HG02798 (cell line): ENCODE results near the gene PIH1D1.

Experiments used
- ATAC-seq: cut with Tn5 transposase; IDR thresholded peaks from one replicate; pipeline ENCODE4 v1.9.1; 2021; ENCODE audit warnings: mild to moderate bottlenecking; ENCODE audit not compliant: unreplicated experiment, poor library complexity

The PIH1D1 gene

DNA sequence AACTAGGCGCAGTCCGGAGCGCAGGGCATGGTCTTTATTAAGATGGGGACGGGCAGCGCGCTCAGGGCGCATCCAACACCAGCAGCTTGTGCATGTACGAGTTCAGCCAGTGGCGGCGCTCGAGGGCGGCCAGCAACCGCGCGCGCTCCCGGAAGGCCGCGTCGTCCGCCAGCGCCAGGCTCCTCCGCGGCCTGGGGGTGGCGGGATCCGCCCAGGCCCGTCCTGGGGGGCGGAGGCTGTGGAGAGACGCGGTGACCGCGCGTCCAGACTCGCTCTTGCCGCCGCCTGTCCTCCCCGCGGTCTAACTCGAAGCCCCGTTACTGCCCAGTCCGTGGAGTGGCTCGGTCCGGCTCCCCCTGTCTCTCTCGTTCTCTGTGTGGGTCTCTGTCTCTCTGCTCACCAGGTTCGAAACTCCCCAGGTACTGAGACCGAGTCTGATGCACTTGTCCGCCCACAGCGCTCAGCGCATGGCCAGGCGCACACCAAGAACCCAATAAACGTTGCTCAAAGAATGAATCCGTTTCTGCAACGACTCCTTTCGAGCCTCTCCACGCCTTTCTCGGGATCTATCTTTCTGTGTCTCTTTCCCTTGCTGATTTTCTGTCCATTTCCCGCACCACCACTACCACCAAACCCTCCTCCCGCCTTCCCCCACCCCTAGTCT, 29.1 kb downstream of the PIH1D1 start:
- ATAC-seq = no peak

DNA sequence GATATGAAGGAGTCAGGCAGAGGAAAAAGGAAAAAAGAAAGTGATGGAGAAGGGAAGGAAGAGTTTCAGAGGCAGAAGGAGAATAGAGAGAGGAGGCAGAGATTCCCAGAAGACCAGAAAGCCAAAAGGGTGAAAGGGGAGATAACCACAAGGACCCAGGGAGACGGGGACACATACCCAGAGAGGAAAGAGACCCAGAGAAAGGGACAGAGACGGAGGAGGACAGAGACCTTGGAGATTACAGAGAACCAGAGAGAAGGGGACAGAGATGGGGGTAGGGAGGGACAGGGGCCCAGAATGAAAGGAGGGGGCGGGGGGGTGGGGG, 29.8 kb downstream of the PIH1D1 start:
- ATAC-seq = no peak

DNA sequence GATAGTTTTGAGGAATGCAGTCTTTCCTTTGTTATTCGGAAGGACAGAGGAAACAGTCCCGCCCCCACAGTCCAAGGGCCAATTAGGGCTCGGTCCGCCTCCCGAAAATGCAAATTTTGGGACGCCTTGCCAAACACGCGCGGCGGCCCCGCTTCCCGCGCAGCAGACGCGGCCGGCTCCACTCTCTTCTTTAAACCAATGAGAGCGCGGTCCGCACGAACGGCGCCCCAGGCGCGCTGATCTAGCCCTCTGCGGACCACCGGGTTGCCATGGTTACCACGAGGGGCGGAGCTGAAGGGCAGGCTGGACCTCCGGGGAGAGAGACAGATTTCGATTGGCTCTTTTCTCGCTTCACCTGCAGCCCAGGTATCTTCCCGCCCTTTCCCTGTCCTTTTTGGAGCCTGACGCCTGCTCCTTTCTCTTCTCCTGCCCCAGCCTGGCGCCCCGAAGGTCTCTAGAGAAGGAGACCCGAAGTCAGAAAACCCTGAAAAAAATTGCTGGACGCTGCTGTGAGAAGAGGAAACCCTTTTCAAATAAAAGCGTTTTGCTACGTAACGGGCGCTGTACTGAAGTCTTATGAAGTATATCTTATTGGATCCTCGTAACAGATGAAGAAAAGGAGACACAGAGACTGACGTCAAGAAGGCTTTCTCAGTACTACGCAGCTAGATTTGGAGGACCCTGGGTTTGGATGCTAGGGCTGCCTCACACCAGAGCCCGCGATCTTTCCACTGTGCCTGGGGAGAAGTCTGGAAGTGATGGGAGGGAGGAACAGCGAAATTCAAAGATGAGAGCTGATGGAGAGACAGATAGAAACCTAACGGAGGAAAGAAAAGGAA, 30.4 kb downstream of the PIH1D1 start:
- no peak for ATAC-seq

DNA sequence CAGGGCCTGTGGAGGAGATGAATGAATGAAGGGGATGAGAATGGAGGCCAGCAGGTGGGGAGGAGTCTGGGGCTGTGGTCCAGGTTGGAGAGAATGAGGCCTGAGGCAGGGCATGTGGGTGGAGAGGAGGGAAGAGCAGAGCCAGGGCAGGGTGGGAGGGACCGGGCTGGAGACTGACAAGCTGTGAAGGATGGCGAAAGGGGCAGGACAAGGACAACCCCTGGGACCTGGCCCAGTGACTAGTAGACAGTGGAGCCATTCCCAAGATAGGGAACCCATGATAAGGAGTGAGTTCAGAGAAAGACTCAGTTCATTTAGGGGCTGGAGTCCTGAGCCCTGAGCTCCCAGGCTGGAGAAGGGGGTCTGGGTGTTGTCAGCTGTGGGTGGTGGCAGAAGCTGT, 31.4 kb downstream of the PIH1D1 start:
- ATAC-seq = no peak

DNA sequence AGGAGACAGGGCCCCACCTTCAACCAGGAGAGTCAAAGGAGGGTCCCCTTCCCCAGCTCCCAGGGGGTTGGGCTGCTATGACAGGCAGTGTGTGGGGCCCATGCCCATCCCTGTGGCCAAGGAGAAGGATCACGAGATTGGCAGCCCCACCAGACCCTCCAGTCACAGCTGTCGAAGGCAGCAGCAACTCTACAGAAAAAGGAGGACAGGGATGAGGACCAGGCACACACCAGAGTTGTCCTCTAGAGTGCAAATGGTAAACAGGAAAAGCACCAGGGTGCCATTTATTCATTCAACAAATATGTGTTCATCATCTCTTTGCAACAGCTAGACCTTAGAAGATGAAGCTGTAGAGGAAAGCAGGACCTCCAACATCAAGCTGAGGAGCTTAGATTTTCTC, 32.4 kb downstream of the PIH1D1 start:
- ATAC-seq = no peak

DNA sequence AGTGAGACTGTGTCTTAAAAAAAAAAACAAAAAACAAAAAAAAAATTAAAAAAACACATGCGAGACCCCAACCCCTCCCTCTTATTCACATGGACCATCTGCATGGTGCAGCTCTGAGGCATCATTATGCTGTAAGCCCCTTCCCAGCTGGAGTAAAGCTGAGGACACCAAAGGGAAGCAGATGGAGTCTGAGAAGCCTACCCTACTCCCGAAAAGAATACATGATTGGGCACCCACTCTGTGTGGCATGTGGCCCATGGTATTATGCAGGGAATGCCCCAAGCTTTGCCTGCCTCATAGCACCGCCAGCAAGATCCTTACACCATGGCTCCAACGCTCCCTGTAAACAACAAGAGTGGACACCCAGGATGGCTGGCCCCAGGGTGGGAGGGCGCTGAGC, 33.1 kb downstream of the PIH1D1 start:
- no peak for ATAC-seq

DNA sequence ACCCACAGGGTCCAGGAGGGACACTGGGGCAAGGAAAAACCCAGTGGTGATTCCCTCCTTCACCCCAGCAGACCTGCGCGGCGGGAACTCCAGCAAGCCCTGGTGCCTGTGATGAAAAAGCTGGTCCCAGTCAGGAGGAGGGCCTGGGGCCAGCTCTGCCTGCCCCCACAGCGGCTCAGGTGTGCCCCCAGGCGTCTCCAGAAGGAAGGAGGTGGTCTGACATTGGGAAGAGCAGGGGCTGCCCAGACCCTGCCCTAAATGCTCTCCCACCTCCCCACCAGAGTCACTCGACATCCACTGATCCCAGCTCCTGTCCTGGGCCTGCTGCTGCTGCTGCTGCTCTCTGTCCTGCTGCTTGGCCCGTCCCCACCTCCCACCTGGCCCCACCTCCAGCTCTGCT, 34.5 kb downstream of the PIH1D1 start:
- ATAC-seq = no peak

DNA sequence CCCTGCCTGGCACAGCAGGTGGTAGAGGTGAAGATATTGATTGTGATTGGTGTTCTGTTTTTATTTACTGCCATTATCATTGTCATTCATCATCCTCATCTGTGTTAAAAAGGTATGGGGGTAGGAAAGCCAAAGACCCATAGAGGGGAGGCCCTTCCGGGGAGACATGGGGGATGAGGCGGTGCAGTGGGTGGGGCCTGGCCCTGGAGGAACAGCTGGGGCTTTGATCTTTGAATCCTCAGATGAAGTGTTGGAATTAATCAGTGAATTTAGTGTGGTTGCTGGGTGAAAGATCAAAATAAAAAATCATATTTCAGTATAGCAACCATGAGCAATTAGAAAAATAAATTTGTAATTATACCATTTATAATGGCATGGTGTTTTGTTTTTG, 35.8 kb downstream of the PIH1D1 start:
- no peak for ATAC-seq

DNA sequence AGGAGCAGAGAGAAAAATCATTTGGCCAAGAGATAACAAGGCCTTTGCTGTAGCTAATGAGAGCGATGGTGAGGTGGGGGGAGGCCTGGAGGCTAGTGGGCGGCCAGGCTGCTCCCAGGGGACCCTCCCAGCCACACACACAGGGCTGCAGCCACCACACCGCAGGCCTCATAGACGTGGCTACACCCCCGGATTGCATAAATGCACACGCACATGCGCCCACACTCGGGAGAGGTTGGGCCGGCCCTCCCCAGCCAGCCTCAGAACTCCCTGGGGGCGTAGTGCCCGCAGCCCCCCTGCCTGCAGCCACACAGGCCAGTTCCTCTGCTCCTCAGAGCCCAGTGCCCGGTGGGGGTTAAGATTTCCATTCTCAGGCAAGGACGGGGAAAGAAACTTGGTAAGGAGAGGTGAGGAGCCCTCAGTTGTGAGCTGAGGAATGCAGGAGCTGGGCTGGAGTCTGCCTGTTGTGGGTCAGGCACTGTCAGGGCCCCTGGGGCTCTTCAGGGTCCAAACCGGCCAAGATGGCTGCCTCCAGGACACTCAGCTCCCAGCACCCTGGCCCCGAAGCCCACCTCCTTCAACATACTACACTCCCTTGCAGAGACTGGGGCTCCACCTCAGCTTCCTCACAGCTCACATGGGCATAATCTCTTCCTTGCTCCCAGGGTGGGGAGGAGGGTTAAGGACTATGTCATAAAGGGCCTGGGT, 36.4 kb downstream of the PIH1D1 start:
- no peak for ATAC-seq

DNA sequence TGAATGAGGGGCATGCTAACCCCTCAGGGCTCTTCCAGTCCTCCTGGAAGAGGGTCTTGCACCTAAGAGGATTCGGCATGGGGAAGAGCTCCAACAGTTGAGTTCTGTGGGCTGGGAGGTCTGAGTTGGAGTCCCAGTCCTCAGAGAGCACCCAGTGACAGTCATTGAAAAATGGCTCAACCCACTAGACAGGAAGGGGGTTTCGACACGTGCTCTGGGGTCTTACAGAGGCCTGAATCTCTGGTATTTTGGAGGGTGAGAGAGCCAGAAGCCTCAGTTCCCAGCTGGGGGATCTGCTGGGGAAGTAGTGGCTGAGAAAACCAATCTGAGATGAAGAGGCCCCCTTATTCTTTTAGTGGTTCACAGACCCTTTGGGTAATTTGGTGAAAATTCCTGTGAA, 37.4 kb downstream of the PIH1D1 start:
- ATAC-seq = no peak

DNA sequence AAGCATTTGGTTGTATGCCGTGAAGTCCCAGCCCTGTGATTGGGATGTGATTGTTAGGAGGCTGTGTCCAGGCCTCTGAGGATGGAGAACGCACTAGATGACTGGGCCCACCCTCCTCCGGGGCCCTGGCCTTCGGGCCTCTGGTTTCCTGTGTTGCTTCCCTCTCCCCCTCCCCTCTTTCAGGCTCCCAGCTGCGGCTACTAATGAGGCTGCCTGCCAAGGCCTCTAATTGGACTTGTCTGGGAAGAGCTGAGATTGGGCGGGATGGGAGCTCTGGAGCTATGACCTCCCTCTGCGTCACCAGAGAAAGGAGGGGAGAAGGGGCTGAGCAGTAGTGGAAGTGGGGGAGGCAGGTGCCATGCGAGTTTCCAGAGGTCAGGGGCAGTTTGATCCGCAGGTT, 38.3 kb downstream of the PIH1D1 start:
- ATAC-seq = no peak

DNA sequence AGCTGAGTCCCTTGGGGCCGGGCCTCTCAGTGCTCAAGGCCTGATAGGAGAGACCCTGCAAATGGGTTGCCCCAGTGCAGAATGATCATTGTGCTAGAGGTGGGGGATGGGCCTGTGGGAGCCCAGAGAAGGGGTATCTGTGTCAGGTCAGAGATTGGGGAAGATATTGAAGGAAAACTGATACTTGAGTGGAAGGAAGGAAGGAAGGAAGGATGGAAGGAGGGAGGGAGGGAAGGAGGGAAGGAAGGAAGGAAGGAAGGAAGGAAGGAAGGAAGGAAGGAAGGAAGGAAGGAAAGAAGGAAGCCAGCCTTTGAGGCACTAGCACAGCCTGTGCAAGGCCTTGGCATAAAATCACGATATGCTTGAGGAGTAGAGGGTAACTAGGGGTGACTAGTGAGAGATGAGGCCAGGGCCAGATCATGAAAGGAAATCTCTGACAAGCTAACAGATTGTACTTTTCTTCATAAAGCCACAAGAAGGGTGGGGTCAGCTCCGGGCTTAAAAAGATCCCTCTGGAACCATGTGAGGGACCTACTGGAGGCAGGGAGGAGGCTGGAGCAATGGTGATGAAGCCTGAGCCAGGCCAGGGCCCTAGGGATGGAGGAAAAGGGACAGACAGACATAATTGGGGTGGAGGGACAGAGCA, 39.8 kb downstream of the PIH1D1 start:
- ATAC-seq = no peak

DNA sequence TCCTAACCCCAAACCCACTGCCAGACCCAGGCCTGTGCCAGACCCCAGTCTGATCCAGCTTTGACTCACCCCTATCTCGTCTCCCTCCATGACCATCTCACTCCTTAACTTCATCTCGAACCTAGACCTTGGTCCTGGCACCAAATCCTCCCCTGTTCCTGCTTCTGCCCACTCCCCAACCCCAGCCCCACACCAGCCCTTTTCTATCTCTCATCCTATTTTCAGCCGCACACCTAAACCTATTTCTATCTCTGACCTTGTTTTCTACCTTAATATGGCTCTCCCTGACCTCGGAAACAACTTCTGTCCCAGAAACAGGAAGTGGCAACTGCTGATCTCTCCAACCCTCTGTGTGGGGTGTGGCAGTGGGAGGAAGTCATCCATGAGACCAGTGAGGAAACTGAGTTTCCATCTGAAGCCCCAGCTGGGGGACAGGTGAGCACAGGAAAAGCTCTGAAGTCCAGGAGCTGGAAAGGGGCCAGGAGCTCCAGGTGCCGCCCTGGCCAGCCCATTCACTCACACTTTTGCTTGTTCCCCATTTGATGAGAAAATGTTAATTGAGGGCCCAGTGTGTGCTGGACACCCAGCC, 42.1 kb downstream of the PIH1D1 start:
- no peak for ATAC-seq

DNA sequence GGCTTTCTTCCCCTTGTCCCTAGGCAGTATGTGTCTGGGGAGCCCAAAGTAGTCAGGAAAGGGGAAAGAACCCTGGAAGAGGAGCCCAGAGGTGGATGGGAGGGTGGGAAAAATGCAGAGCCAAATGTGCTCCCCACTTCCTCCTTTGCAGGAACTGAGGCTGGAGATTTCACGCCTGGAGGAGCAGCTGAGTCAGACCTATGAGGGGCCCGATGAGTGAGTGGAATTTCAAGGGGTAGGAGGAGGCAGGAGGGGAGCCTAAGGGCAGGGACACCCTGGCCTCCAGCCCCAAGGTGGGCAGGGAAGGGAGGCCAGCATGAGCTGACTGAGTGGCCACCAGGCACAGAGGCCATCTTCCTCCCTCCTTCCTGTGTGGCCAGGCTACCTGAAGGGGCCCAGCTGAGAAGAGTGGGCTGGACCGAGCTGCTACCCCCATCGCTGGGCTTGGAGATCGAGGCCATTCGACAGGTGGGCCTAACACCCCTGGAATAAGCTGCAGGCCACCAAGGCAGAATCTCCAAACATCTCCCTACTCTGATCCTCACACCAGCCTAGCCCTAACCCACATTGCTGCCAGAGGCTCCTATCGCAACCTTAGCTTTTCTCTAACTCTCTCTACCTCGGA, 42.7 kb downstream of the PIH1D1 start:
- ATAC-seq = no peak

DNA sequence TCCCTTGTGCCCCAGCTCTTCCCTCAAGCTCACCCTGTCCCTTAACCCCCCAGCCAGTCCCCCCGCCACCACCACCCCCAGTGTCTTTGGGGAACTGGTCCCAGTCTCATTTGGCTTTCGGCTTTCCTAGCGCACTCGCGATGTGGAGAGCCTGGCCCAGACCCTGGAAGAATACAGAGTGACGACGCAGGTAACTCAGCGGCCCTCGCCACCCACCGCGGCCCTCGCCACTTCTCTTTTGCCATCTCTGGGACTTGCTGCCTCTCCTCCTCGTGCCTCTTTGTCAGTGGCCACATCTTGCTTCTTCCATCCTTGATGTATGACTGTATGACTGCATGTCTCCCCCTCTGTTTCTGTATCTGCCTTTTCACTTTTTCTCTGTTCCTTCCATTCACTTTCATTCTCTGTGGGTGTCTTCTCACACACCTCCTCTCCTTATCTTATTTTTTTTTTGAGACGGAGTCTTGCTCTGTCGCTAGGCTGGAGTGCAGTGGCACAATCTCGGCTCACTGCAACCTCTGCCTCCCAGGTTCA, 44.1 kb downstream of the PIH1D1 start:
- no peak for ATAC-seq

DNA sequence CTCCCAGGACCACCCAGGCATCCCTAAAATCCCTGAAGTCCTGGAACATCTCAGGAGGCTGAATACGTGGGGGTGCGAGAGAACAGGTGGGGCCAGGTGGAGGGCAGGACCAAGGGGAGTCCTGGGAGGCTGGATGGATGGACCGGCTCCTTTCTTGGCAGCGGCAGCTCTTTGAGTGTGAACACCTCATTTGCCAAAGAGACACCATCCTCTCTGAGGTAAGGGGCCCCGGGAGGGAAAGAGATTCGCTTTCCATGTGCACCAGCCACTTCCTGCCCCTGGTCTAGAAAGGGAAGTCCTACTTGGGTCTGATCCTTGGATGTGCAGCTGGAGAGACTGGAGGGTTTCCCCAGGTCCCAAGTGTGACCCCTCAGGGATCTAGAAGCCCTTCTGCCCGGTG, 44.5 kb downstream of the PIH1D1 start:
- ATAC-seq = no peak

DNA sequence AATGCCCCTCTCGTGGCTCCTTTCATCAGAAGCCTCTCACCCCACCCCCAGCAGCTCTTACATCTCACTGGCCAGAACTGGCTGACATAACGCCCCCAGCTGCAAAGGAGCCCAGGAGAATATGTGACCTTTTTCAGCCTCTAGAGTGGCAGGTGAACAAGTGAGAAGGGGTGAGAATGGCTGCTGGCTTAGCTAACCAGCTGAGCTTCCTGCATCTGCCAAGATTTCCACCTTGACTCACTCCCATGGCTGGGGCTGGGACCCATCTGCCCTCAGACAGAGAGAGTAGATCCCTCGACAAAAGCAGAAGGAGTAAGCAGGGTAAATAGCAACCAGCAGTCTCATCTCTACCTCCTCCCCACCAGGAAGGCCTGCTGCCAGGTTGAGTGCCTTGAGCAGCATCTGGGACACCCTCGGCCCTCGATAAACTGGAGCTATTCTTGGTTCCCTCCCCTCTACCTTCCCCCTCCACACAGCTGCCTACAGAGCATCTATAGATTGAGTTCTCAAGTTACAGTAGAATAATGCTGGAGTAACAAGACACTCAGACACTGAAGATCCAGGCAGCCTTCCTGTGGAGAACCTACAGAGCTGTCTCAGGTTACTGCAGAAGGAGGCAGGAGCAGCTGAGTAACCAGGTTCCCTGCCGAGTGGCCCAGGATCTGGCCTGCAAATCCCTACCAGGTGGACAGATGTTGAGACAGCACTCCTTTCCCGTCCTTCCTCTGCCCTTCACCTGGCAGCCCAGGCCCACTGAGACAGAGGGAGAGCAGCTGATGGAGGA, 48.0 kb downstream of the PIH1D1 start:
- ATAC-seq = no peak

DNA sequence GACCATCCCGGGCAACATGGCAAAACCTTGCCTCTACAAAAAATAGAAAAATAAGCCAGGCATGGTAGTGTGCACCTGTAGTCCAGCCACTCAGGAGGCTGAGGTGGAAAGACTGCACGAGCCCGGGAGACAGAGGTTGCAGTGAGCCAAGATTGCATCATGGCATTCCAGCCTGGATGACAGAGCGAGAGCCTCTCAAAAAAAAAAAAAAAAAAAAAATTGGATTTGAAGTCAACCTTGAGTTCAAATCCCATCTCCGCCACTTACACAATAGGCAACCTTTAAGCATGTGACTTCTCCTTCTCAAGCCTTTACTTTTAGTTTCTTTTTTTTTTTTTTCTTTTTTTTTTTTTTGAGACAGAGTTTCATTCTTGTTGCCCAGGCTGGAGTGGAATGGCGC, 51.6 kb downstream of the PIH1D1 start:
- ATAC-seq = no peak

DNA sequence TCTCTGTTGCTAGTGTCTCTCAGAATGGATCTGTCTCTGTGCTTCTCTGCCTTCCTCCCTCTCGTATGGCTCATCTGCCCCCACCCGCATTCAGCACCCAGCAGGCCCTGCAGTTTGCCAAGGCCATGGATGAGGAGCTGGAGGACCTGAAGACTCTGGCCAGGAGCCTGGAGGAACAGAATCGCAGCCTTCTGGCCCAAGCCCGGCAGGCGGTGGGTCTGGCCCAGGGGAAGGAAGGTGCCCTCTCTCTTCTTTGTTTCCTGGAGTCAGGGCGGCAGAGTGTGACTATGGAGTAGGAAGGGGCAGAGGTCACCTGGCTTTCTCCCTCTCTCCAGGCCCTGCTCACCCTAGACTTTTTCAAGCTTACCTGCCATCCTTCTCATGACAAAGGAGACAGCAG, 52.7 kb downstream of the PIH1D1 start:
- ATAC-seq = no peak
